GM21619 (cell line): ENCODE results near the gene FBXL17.

Experiments used
- ATAC-seq: cut with Tn5 transposase; IDR thresholded peaks from one replicate; pipeline ENCODE4 v1.9.1; 2021; ENCODE audit not compliant: unreplicated experiment

Gene FBXL17

GRCh38 chr5:108375768-108376167, 6.1 kb downstream of the FBXL17 start:
- ATAC-seq = no peak

DNA sequence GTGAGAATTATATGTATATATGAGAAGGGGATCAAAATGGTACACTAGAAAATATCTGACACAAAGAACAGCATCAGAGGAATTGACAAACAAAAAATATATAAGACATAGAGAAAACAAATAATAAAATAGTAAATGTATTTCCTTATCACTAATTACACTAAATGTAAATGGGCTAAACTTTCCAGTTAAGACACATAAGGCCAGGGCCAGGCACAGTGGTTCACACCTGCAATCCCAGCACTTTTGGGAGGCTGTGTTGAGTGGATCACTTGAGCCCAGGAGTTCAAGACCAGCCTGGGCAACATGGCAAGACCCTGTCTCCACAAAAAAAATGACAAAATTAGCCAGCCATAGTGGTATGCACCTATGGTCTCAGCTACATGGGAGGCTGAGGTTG, 8.5 kb downstream of the FBXL17 start:
- no peak for ATAC-seq

- ATAC-seq = no peak
These were observed 9.5 kb downstream of the FBXL17 start for GRCh38 chr5:108372369-108372768.

DNA sequence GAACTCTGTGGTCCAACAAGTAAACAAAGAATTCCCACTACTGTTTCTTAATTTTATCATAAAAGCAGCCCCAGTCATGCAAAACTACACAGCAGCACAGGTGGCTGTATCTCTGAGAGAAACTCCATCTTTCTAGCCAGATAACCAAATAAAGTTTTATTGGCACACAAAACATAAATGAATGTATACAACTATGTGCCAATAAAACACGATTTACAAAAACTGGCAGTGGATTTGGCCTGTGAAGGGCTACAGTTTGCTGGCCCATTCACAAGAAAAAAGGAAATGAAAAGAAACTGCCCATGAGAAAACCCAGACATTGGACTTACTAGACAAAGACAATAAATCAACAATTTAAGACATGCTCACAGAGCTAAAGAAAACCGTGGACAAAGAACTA, 10.6 kb downstream of the FBXL17 start:
- no peak for ATAC-seq

DNA sequence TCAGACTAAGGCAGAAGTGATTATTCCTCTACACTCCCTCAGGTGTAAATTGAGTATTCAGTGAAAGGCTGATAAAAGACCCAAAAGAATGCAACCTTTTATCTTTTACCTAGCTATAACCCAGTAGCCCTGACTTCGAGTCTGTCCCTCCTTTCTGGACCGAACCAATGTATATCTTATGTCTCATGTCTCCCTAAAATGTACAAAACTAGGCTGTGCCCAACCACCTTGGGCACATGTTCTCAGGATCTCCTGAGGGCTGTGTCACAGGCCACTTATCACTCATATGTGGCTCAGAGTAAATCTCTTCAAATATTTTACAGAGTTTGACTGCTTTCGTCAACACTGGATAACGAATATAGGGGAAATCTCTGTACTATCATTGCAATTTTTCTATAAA, 12.7 kb downstream of the FBXL17 start:
- no peak for ATAC-seq

- ATAC-seq = no peak
These were observed 14.1 kb downstream of the FBXL17 start for GRCh38 chr5:108367679-108368334.

DNA sequence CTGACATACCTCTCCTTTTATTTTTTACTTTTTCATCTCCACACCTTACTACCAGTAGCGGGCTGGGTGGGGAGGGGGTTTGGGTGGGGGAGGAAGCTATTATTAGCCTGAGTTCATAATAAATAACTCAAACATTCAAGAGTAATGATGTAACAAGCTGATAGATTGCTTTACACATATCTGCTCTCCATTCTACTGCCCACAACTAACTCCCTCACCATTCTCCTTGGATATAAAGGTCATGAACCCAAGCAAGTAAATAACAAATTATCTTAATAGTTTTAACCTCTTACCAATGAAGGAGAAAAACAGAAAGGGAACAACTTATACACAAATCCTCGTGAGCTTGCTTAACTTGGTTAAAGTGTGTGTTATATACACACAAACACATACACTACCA, 15.4 kb downstream of the FBXL17 start:
- no peak for ATAC-seq

DNA sequence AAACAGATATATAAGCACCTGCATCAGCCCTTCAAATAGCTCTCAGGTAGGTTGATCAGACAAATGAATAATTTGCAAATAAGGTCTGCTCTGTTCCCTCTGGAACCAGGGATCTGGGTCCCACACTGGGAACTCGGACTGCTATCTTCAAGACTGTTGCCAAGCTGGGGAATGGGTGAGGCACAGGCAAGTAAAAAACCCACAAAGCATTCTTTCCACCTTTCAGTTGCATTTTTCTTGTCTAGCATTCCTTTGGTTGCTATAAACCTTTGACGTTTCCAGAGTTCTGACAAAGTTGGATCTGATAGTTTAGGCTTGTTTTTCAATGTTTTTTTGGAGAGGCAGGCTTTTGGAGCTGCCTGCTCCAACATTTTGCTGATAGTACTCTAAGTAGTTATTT, 20.1 kb downstream of the FBXL17 start:
- no peak for ATAC-seq

GRCh38 chr5:108361239-108361638, 20.7 kb downstream of the FBXL17 start:
- no peak for ATAC-seq

GRCh38 chr5:108360280-108360679, 21.6 kb downstream of the FBXL17 start:
- no peak for ATAC-seq

- no peak for ATAC-seq
These were observed 25.6 kb downstream of the FBXL17 start for GRCh38 chr5:108356286-108356685.

DNA sequence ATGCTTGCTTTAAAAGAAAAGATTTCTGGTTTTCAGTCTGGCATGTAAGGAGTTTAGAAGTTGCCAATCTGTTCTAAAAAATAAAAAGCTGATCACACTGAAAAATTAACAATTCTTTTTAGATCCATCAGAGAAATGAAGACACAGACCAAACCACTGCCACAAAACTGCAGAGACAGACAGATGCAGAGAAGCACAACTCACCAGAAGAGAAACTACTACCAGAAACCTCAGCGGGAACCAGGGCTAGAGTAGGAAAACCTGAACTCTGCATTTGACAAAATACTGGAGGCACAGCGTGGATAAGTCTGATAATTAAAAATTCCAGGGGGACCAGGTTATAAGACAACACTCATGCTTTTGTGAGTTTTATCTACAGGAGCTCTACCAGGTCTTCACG, 28.8 kb downstream of the FBXL17 start:
- no peak for ATAC-seq

GRCh38 chr5:108345541-108346171, 36.2 kb downstream of the FBXL17 start:
- ATAC-seq = peak; percentile 75

DNA sequence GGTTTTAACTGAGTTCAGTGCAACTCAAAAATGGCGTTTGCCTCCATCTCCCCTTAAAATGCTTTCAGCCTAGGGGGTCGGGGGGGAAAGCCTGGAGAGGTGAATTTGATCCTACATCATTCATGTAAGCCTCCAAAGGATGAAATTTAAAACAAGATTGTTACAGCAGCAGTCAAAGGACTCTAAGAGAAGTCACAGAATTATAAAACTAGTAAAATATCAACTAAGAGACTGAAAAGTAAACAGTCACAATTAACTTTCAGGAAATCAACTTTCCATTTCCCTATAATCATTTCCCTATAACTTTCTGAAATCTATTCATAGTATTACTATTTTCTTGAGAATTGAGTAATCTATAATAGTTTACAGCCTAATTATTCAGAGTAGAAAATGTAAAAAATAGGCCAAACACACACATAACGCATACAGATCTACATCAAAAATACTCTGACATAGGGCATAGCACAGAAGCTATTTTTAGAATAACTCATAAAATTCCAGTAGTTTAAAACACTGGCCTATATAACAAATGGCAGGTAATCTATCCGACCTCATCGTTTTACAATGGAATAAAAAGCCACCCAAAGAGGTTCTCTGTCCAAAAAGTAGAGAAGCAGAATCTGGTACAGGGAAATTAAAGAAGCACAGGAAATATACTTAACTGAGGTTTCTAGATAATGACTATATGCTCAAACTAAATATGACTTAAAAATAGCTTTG, 37.6 kb downstream of the FBXL17 start:
- ATAC-seq = no peak

- no peak for ATAC-seq
These were observed 40.0 kb downstream of the FBXL17 start for GRCh38 chr5:108341866-108342265.

DNA sequence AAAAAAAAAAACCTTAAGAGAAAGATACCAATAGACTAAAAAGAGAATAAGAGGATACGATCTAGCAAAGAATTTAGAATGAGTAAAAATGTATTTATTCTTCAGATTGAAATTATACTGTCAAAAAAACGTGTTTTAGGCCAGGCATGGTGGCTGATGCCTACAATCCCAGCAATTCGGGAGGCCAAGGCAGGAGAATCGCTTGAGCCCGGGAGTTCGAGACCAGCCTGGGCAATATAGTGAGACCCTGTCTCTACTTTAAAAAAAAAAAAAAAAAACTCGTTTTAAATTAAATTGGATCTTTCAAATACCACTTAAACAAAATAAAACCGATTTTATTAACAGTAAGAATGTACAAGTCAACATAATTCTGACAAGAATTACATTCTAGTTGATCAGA, 41.8 kb downstream of the FBXL17 start:
- no peak for ATAC-seq

DNA sequence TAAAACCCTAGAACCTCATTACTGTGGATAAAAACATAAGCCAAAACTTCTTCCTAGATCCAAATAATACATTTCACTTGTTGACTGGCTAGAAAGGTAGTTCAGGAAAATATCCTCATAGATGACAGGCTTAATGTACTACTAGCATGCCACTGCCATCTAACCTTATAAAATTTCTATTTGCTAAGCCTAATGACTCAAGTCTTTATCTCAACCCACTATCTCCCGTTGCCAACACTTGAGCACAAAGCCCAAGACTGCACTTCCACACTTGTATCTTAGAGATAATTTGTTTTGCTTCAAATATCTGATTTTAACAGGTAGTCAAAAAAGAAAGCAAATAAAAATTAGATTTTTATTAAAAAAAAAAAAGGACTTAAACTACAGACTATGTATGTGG, 42.7 kb downstream of the FBXL17 start:
- no peak for ATAC-seq

- no peak for ATAC-seq
These were observed 47.7 kb downstream of the FBXL17 start for GRCh38 chr5:108334225-108334624.

DNA sequence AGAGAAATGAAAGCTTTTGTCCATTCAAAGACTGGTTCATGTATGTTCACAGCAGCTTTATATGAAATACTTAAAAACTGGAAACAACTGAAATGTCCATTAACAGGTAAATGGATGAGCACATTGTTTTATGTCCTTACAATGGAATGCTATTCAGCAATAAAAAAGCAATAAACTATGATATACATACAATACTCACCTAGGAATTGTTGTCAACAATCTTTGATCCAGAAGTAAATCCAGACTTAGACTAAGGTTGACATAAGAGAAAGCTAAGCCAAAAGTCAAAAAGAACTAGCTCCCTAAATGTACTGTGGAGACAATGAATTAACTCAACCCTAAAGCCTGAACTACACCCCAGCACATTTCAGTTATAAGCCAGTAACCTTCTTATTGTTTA, 54.9 kb downstream of the FBXL17 start:
- no peak for ATAC-seq

GRCh38 chr5:108324886-108325285, 57.0 kb downstream of the FBXL17 start:
- no peak for ATAC-seq

- no peak for ATAC-seq
These were observed 60.6 kb downstream of the FBXL17 start for GRCh38 chr5:108321341-108321740.

- no peak for ATAC-seq
These were observed 61.7 kb downstream of the FBXL17 start for GRCh38 chr5:108320231-108320630.
